ENCODE measurements around the gene SERPINB6. TPM values are rescaled to one million over a fixed set of nuclear protein-coding genes. Genes with fewer than 3 reads are reported as not detected.

The SERPINB6 gene
- total and polyA plus RNA-seq, 9 of the 15 experiments (the other 6 are each of a cell fraction or from before 2014, with no cell fraction given), result 86.6 to 211 (median 143) TPM

GRCh38 chr6:2984738-2985406 lies 13.5 kb upstream of the SERPINB6 start (continued):
- TF ChIP-seq TSHZ1 (CRISPR knock-in tag; IDR thresholded peaks at IDR 0.05) (no peak), NFIX (CRISPR knock-in tag; IDR thresholded peaks at IDR 0.05; ENCODE audit: low read depth) (no peak), ATF1 (CRISPR knock-in tag; IDR thresholded peaks at IDR 0.05) (no peak), ATF1 (tag; IDR thresholded peaks at IDR 0.05) (peak; percentile 36; the same call in 1 of the 2 replicates), RFX1 (IDR thresholded peaks at IDR 0.05) (no peak), BACH1 (tag; IDR thresholded peaks at IDR 0.05) (no peak), MTA1 (IDR thresholded peaks at IDR 0.05; ENCODE audit: borderline replicate concordance) (no peak), FOXP1 (CRISPR knock-in tag; IDR thresholded peaks at IDR 0.05) (0 out of 2 replicates have a peak, but pooled peaks have one; percentile 22), ZNF175 (CRISPR knock-in tag; IDR thresholded peaks at IDR 0.05; ENCODE audit: low read depth) (no peak), ZBTB12 (CRISPR knock-in tag; IDR thresholded peaks at IDR 0.05) (no peak), COPS2 (conservative IDR thresholded peaks at IDR 0.05) (no peak), ZNF518B (CRISPR knock-in tag; IDR thresholded peaks at IDR 0.05) (no peak), SNAPC5 (CRISPR knock-in tag; IDR thresholded peaks at IDR 0.05) (no peak), PHB (CRISPR knock-in tag; IDR thresholded peaks at IDR 0.05) (no peak), SMARCA4 (IDR thresholded peaks at IDR 0.05) (peak; percentile 35; the same call in 1 of the 2 replicates), KLF10 (CRISPR knock-in tag; IDR thresholded peaks at IDR 0.05) (no peak), ZNF551 (CRISPR knock-in tag; IDR thresholded peaks at IDR 0.05) (no peak), LEF1 (IDR thresholded peaks at IDR 0.05) (no peak), MLX (CRISPR knock-in tag; conservative IDR thresholded peaks at IDR 0.05) (no peak), BMI1 (IDR thresholded peaks at IDR 0.05; ENCODE audit: low read length) (no peak)

Measured in K562 (cell line).